K562 (cell line): Measurements from ENCODE around the gene PITX1. TPM values are rescaled to one million over a fixed set of nuclear protein-coding genes. Genes with fewer than 3 reads are reported as not detected.
A peak's percentile ranks its signal among the peaks of the same experiment; 100 is the strongest.

ENCODE experiments used
- ARID2 ChIP-seq: fragments of 450-650 bp; IDR thresholded peaks from 2 replicates; pipeline ENCODE4 v1.6.1; 2017; ENCODE audit warnings: antibody characterized with exemption, mild to moderate bottlenecking
- ATF4 ChIP-seq: fragments of 450-650 bp; formaldehyde crosslinking; IDR thresholded peaks from 2 replicates; pipeline ENCODE4 v1.4.0; 2022; ENCODE audit warnings: mild to moderate bottlenecking, moderate library complexity
- CBX5 ChIP-seq: IDR thresholded peaks from 2 replicates; pipeline ENCODE4 v1.6.1; 2014; ENCODE audit warnings: low read depth, borderline replicate concordance
- CC2D1A ChIP-seq: fragments of 450-650 bp; IDR thresholded peaks from 2 replicates; pipeline ENCODE4 v1.6.1; 2017; ENCODE audit warnings: mild to moderate bottlenecking
- CLOCK ChIP-seq: fragments of 250-450 bp; sonication (Bioruptor Pico); IDR thresholded peaks from 2 replicates; pipeline ENCODE4 v1.4.0; 2020; ENCODE audit warnings: mild to moderate bottlenecking, moderate library complexity, borderline replicate concordance
- FOXK2 ChIP-seq, 2 experiments: fragments of 450-650 bp; IDR thresholded peaks in 1 of 2; conservative IDR thresholded peaks in 1 of 2; 2 replicates each; pipeline ENCODE4 v1.6.1; 2016; ENCODE audit warnings: low read depth in 2 of 2, mild to moderate bottlenecking in 1 of 2
- HDAC1 ChIP-seq, 2 experiments: fragments of 450-650 bp; IDR thresholded peaks; 2 replicates each; pipeline ENCODE4 v1.6.1; 2016 to 2017; ENCODE audit warnings: inconsistent platforms in 1 of 2, mild to moderate bottlenecking in 1 of 2, moderate library complexity in 1 of 2
- MTA2 ChIP-seq: fragments of 450-650 bp; IDR thresholded peaks from 2 replicates; pipeline ENCODE4 v1.6.1; 2016; ENCODE audit warnings: low read depth
- NR2C2 ChIP-seq, 2 experiments: fragments of 200-800 bp in 1 of 2; sonication (Bioruptor generic) in 1 of 2; sonication (generic) in 1 of 2; formaldehyde crosslinking in 1 of 2; IDR thresholded peaks; 2 replicates each; pipeline versions ENCODE4 v1.6.1 to v1.8.0; 2016 to 2022; ENCODE audit warnings: mild to moderate bottlenecking in 1 of 2, missing compliant biosample characterization in 1 of 2, missing genetic modification characterization in 1 of 2, missing genetic modification reagents in 1 of 2
- OTX1 ChIP-seq: fragments of 450-650 bp; formaldehyde crosslinking; IDR thresholded peaks from 2 replicates; pipeline ENCODE4 v1.4.0; 2022; ENCODE audit warnings: mild to moderate bottlenecking
- PHF8 ChIP-seq: fragments of 200-600 bp; sonication (generic); IDR thresholded peaks from 2 replicates; pipeline ENCODE4 v1.6.1; 2012; ENCODE audit warnings: mixed run types, mild to moderate bottlenecking, inconsistent platforms, low read length, moderate library complexity, borderline replicate concordance
- PTTG1 ChIP-seq: fragments of 450-650 bp; IDR thresholded peaks from 2 replicates; pipeline ENCODE4 v1.6.1; 2016; ENCODE audit warnings: low read depth, mild to moderate bottlenecking, missing genetic modification characterization, missing compliant biosample characterization
- RAD21 ChIP-seq, 2 experiments: fragments of 250-450 bp in 1 of 2; fragments of 450-650 bp in 1 of 2; sonication (Bioruptor Pico) in 1 of 2; formaldehyde crosslinking in 1 of 2; IDR thresholded peaks in 1 of 2; conservative IDR thresholded peaks in 1 of 2; 2 replicates each; pipeline versions ENCODE4 v1.4.0 to v1.8.0; 2020 to 2022; ENCODE audit warnings: mild to moderate bottlenecking in 2 of 2, moderate library complexity in 1 of 2
- RBFOX2 ChIP-seq: fragments of 200-400 bp; formaldehyde crosslinking; IDR thresholded peaks from 2 replicates; pipeline ENCODE4 v1.6.1; 2017; ENCODE audit warnings: low read depth, mild to moderate bottlenecking, low read length, moderate library complexity
- SIRT6 ChIP-seq: IDR thresholded peaks from one replicate; pipeline ENCODE4 v1.6.1; 2012; ENCODE audit warnings: low read depth, mild to moderate bottlenecking, control low read depth, inconsistent platforms, low read length, moderate library complexity
- SNIP1 ChIP-seq: fragments of 450-650 bp; IDR thresholded peaks from 2 replicates; pipeline ENCODE4 v1.7.1; 2017; ENCODE audit warnings: low read depth, mild to moderate bottlenecking
- SPI1 ChIP-seq: IDR thresholded peaks from 2 replicates; pipeline ENCODE4 v1.6.1; 2011; ENCODE audit warnings: low read depth, low read length, control low read depth, borderline replicate concordance
- THAP7 ChIP-seq: fragments of 250-450 bp; sonication (Bioruptor Pico); IDR thresholded peaks from 2 replicates; pipeline ENCODE4 v1.5.0; 2021
- TRIM24 ChIP-seq, 2 experiments: fragments of 450-650 bp; IDR thresholded peaks; 2 replicates each; pipeline ENCODE4 v1.6.1; 2016
- ZEB2 ChIP-seq: fragments of 450-650 bp; IDR thresholded peaks from 2 replicates; pipeline ENCODE4 v1.6.1; 2016
- ZFP1 ChIP-seq: fragments of 450-650 bp; formaldehyde crosslinking; IDR thresholded peaks from 2 replicates; pipeline ENCODE4 v1.4.0; 2020; ENCODE audit warnings: mild to moderate bottlenecking, mixed read lengths
- ZNF280B ChIP-seq: fragments of 250-450 bp; sonication (Bioruptor Pico); IDR thresholded peaks from 2 replicates; pipeline ENCODE4 v1.5.1; 2021; ENCODE audit warnings: mild to moderate bottlenecking
- ZNF316 ChIP-seq: fragments of 450-650 bp; IDR thresholded peaks from 2 replicates; pipeline ENCODE4 v1.6.1; 2016
- ZNF431 ChIP-seq: sonication (generic); formaldehyde crosslinking; IDR thresholded peaks from 2 replicates; pipeline ENCODE4 v1.8.0; 2022; ENCODE audit warnings: mild to moderate bottlenecking, missing genetic modification reagents
- ZNF445 ChIP-seq: fragments of 250-450 bp; sonication (Bioruptor Pico); IDR thresholded peaks from 2 replicates; pipeline ENCODE4 v1.4.0; 2020; ENCODE audit warnings: low read depth, mild to moderate bottlenecking, moderate library complexity
- polyA plus RNA-seq, 8 experiments: library from polyadenylated mRNA; depleted of rRNA in 4 of 8; stranded (reverse) in 5 of 8; unstranded in 3 of 8; fragments of >200 nt; fragmentation: Nextera tagmentation in 2 of 8; fragmentation: Illumina TruSeq in 1 of 8; extraction: Ambion mirVana in 2 of 8; extraction: Trizol in 1 of 8; gene quantifications; 2 replicates each; pipeline versions ENCODE4 v1.2.1 to v1.2.3, GENCODE V29; 2011 to 2014; ENCODE audit warnings: inconsistent platforms in 1 of 8, missing spikeins in 1 of 8
- total RNA-seq, 7 experiments: library from RNA; depleted of rRNA in 6 of 7; stranded (reverse); fragments of >200 nt in 6 of 7; fragmentation: Illumina TruSeq in 2 of 7; extraction: Trizol in 2 of 7; gene quantifications; 2 replicates each; pipeline versions ENCODE4 v1.2.1 to v1.2.3, GENCODE V29; 2011 to 2021; ENCODE audit warnings: low replicate concordance in 1 of 7

PITX1 gene
- total and polyA plus RNA-seq, 9 of the 15 experiments (the other 6 are each of a cell fraction or from before 2014, with no cell fraction given), result 0.13 to 88.2 (median 24.9) TPM

- TF ChIP-seq ATF4 (CRISPR knock-in tag) (no peak), ZNF280B (0 out of 2 replicates have a peak, but pooled peaks have one; percentile 57), ZNF316 (peak; percentile 33; the same call in 1 of the 2 replicates), HDAC1 (IDR thresholded peaks at IDR 0.05) (0 out of 4 replicates have a peak, but pooled peaks of 1 of the 2 experiments have one; percentile 48), ZNF445 (CRISPR knock-in tag) (no peak), PTTG1 (no peak), ZEB2 (peak; percentile 72), PHF8 (no peak), ZNF431 (CRISPR knock-in tag) (no peak), RBFOX2 (no peak), NR2C2 (CRISPR knock-in tag; IDR thresholded peaks at IDR 0.05) (no peak), NR2C2 (tag; IDR thresholded peaks at IDR 0.05) (no peak), TRIM24 (IDR thresholded peaks at IDR 0.05) (peak; percentile 82 to 89), CC2D1A (no peak), CLOCK (CRISPR knock-in tag) (no peak), MTA2 (no peak), SPI1 (no peak), ZFP1 (no peak), RAD21 (CRISPR knock-in tag; conservative IDR thresholded peaks at IDR 0.05 in 1 of 2, IDR thresholded peaks at IDR 0.05 in 1 of 2) (no peak), SNIP1 (0 out of 2 replicates have a peak, but pooled peaks have one; percentile 13), ARID2 (no peak), OTX1 (CRISPR knock-in tag) (no peak), THAP7 (CRISPR knock-in tag) (no peak), SIRT6 (no peak), CBX5 (peak; percentile 96), FOXK2 (conservative IDR thresholded peaks at IDR 0.05 in 1 of 2, IDR thresholded peaks at IDR 0.05 in 1 of 2; ENCODE audit: low read depth in 2 of 2) (no peak)
These were observed 51.8 kb downstream of the PITX1 start (continued) for GRCh38 chr5:134982230-134982629.
